GM18520 (cell line): ENCODE data around the gene ZBED1.
"Not testable (repeated sequence)": the region's sequence is repeated elsewhere in the genome, so short reads cannot be mapped to it uniquely, and the experiment has no call there.

Experiments used
- ATAC-seq: cut with Tn5 transposase; IDR thresholded peaks from one replicate; pipeline ENCODE4 v1.9.1; 2021; ENCODE audit not compliant: unreplicated experiment

ZBED1 gene

DNA sequence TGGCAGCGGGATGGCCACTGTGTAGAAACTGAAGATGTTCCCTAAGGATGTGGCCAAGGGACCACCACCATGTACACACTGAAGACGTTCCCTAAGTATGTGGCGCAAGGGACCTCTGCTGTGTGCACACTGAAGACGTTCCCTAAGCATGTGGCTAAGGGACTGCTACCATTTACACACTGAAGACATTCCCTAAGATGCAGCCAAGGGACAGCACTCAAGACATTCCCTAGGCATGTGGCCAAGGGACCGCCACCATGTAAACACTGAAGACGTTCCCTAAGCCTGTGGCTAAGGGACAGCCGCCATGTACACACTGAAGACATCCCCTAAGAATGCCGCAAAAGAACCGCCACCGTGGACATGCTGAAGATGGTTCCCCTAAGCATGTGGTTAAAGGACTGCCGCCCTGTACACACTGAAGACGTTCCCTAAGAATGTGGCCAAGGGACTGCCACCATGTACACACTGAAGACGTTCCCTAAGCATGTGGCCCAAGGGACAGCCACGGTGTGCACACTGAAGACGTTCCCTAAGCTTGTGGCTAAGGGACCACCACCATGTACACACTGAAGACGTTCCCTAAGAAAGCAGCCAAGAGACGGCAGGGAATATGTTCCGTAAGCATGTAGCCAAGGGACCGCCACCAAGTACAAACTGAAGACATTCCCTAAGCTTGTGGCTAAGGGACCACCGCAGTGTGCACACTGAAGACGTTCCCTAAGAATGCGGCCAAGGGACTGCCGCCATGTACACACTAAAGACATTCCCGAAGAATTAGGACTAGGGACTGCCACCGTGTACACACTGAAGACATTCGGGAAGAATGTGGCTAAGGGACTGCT is 43.3 kb downstream of the ZBED1 start:
- no peak for ATAC-seq

DNA sequence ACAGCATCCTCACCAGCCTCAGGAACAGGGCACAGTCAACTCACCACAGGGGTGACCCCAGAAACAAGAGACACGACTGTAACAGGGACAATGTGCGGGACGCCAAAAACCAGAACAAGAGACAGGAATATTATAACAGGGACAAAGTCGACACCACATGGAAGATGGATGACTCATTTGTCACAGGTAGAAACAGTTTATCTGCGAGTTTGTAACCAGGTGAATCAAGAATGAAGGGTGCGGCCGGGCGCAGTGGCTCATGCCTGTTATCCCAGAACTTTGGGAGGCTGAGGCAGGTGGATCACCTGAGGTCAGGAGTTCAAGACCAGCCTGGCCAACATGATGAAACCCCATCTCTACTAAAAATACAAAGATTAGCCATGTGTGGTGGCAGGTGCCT is 44.7 kb downstream of the ZBED1 start:
- not testable (repeated sequence) for ATAC-seq

- not testable (repeated sequence) for ATAC-seq
Observed at GRCh38 chrX:2454620-2455019, 46.2 kb downstream of the ZBED1 start.

- ATAC-seq = no peak
Observed at GRCh38 chrX:2452799-2453198, 48.0 kb downstream of the ZBED1 start.

DNA sequence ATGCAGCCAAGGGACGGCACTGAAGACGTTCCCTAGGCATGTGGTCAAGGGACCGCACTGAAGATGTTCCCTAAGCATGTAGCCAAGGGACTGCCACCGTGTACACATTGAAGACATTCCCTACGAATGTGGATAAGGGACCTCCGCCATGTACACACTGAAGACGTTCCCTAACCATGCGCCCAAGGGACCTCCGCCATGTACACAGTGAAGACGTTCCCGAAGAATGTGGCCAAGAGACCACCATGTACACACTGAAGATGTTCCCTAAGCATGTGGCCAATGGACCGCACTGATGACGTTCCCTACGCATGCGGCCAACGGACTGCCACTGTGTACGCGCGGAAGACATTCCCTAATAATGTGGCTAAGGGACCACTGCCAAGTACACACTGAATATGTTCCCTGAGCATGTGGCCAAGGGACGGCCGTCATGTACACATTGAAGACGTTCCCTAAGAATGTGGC is 48.4 kb downstream of the ZBED1 start:
- no peak for ATAC-seq

GRCh38 chrX:2451501-2452316 is 49.1 kb downstream of the ZBED1 start:
- no peak for ATAC-seq

- no peak for ATAC-seq
Observed at GRCh38 chrX:2450681-2451080, 50.1 kb downstream of the ZBED1 start.

DNA sequence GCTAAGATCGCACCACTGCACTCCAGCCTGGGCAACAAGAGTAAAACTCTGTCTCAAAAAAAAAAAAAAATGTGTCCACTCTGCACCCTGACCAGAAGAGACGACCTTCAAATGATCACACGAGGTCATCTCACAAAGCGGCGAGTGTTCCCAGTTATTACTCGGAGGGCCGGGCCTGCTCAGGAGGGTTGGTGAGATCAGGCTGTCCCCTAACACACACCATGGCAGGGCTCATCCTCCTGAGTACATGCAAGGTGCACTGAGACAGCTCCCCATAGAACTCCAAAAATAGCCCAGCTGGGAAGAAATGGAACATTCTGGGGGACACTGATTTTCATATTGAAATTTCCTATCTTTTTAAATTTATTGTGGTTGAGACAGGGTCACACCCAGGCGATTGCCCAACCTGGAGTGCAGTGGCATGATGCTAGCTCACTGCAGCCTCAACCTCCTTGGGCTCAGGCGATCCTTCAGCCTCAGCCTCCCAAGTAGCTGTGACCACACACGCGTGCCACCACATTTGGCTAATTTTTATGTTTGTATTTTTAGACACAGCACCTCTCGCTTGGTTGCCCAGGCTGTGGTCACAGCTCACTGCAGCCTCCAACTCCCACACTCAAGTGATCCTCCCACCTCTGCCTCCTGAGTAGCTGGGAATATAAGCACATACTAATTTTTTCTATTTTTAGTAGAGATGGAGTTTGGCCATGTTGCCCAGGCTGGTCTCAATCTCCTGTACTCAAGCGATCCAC is 51.5 kb downstream of the ZBED1 start:
- ATAC-seq = no peak

- ATAC-seq = no peak
Observed at GRCh38 chrX:2447484-2447883, 53.3 kb downstream of the ZBED1 start.

DNA sequence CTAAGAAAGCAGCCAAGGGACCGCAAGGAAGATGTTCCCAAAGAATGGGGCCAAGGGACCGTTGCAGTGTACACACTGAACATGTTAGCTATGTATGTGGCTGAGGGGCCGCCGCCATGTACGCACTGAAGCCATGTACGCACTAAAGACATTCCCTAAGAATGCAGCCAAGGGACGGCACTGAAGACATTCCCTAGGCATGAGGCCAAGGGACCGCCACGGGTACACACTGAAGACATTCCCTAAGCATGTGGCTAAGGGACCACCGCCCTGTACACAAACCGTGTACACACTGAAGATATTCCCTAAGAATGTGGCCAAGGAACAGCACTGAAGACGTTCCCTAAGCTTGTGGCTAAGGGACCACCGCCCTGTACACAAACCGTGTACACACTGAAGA is 54.0 kb downstream of the ZBED1 start:
- no peak for ATAC-seq

- ATAC-seq = no peak
Observed at GRCh38 chrX:2445662-2446623, 54.8 kb downstream of the ZBED1 start.

- no peak for ATAC-seq
Observed at GRCh38 chrX:2442694-2443093, 58.1 kb downstream of the ZBED1 start.

- no peak for ATAC-seq
Observed at GRCh38 chrX:2441466-2441865, 59.3 kb downstream of the ZBED1 start.

DNA sequence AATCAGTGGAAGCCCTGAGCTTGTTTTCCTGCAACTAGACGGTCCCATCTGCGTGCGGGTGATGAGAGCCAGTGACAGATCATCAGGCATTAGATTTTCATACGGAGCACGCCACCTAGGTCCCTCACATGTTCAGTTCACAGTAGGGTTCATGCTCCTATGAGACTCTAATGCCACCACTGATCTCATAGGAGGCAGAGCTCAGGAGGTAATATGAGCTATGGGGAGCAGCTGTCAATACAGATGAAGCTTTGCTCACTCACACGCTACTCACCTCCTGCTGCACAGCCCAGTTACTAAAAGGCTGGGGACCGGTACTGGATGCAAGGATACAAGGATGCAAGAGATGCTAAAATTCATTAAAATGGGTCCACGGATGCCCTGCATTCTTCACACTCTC is 61.2 kb downstream of the ZBED1 start:
- ATAC-seq = no peak
